ENCODE results near the gene FRAS1. TPM values are rescaled to one million over a fixed set of nuclear protein-coding genes. Genes with fewer than 3 reads are reported as not detected.

The FRAS1 gene
- total and polyA plus RNA-seq, 2 of the 8 experiments (the other 6 are each of a cell fraction or from before 2014, with no cell fraction given): 38.5 to 109 TPM

DNA sequence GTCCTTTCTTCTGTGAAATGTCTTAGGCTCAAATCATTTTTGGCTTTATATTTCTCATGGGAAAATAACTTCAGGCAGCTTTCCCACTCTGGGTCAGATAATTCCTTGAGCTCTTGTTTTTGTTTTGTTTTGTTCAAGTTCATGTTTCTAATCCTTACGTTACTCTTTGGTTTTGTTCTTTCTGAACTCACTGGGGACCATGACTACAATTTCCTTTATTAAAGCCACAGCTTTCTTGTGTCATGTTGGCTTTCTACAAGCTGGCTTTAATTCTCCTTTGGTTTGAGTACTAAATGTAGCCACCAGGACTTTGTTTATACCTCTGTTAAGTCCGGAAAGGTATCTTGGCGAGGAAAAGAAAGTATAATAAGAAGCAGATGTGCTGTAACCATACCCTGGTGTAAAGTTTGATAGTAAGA is 463.7 kb downstream of the FRAS1 start:
- no peak overlapping the region for H2BK5ac ChIP-seq (ENCODE audit: low read depth, low read length)
- TF ChIP-seq ASH2L (IDR thresholded peaks at IDR 0.05; ENCODE audit: low read length) (no peak), GTF2F1 (IDR thresholded peaks at IDR 0.05; ENCODE audit: borderline replicate concordance, low read depth, low read length) (no peak), NANOG (IDR thresholded peaks at IDR 0.05; ENCODE audit: insufficient read depth, low read depth, low read length, poor library complexity, severe bottlenecking) (no peak), KDM5A (IDR thresholded peaks at IDR 0.05; ENCODE audit: low read length) (no peak), POU5F1 (IDR thresholded peaks at IDR 0.05; ENCODE audit: low read depth, low read length) (no peak), RXRA (IDR thresholded peaks at IDR 0.05; ENCODE audit: insufficient read depth, low read depth, low read length) (no peak), POLR2A (IDR thresholded peaks at IDR 0.05; ENCODE audit: control extremely low read depth in 1 of 2, low read depth in 2 of 2, low read length in 2 of 2) (no peak), JUND (IDR thresholded peaks at IDR 0.05; ENCODE audit: low read length) (no peak), HDAC2 (IDR thresholded peaks at IDR 0.05; ENCODE audit: borderline replicate concordance in 1 of 2, low read depth in 2 of 2, low read length in 2 of 2) (no peak), CTBP2 (IDR thresholded peaks at IDR 0.05; ENCODE audit: borderline replicate concordance, insufficient read depth, insufficient read length, low read length) (no peak), RBBP5 (IDR thresholded peaks at IDR 0.05; ENCODE audit: borderline replicate concordance, low read depth, low read length) (no peak), MAFK (IDR thresholded peaks at IDR 0.05; ENCODE audit: low read depth, low read length) (no peak), CBX8 (IDR thresholded peaks at IDR 0.05; ENCODE audit: borderline replicate concordance, low read depth, low read length) (no peak), RNF2 (IDR thresholded peaks at IDR 0.05; ENCODE audit: borderline replicate concordance, low read depth, low read length, missing control alignments, poor library complexity, severe bottlenecking) (no peak)

More for the DNA sequence above, 463.7 kb downstream of the FRAS1 start:
- Histone ChIP-seq H3K27me3 (replicated peaks in 1 of 4; ENCODE audit: control insufficient read depth in 3 of 4, extremely low read depth in 1 of 4, insufficient read depth in 3 of 4, low read length in 3 of 4) (no peaks in the 10 kb centered on the region), H3K23ac (ENCODE audit: insufficient read length) (no peak overlapping the region), H4K91ac (replicated peaks; ENCODE audit: insufficient read length, low read length) (no peak overlapping the region), H2BK12ac (ENCODE audit: low read depth, low read length) (no peak overlapping the region), H3K79me2 (ENCODE audit: control insufficient read depth in 1 of 2, insufficient read depth in 2 of 2, low read length in 2 of 2) (no peaks in the 10 kb centered on the region), H2AK5ac (ENCODE audit: low read depth, low read length) (no peak overlapping the region), H4K8ac (ENCODE audit: extremely low read depth, insufficient read depth, low read length) (no peak overlapping the region), H3K9me3 (ENCODE audit: insufficient read depth in 2 of 2, low read depth in 1 of 2, low read length in 1 of 2) (no peaks in the 10 kb centered on the region), H3K36me3 (ENCODE audit: control insufficient read depth in 2 of 4, insufficient read depth in 4 of 4, low read length in 3 of 4) (peaks cover 4 to 65% (median 39%) of the 10 kb centered on the region in 4 experiments; a peak in 7 of 8 replicates), H2BK20ac (ENCODE audit: low read length) (no peak overlapping the region), H3K23me2 (ENCODE audit: low read depth, low read length) (no peaks in the 10 kb centered on the region), H3K4ac (replicated peaks; ENCODE audit: insufficient read length, low read depth, low read length) (no peak overlapping the region), H3K9ac (replicated peaks in 1 of 4; ENCODE audit: extremely low read depth in 1 of 4, low read depth in 3 of 4, low read length in 3 of 4) (no peak overlapping the region), H3K4me1 (replicated peaks in 1 of 4; ENCODE audit: control insufficient read depth in 3 of 4, insufficient read depth in 4 of 4, low read length in 3 of 4) (no peaks in the 10 kb centered on the region), H3K4me2 (ENCODE audit: insufficient read depth in 1 of 2, low read depth in 2 of 2, low read length in 2 of 2) (no peak overlapping the region), H4K20me1 (replicated peaks in 1 of 2; ENCODE audit: control insufficient read depth in 1 of 2, insufficient read depth in 2 of 2, low read length in 2 of 2) (no peaks in the 10 kb centered on the region), H4K5ac (ENCODE audit: insufficient read length, low read depth, low read length) (no peak overlapping the region), H2BK120ac (replicated peaks; ENCODE audit: low read depth, low read length) (no peak overlapping the region), H2BK15ac (ENCODE audit: low read length) (no peak overlapping the region), H3K4me3 (ENCODE audit: extremely low read depth in 1 of 4, insufficient read depth in 2 of 4, low read depth in 3 of 4, low read length in 4 of 4) (no peak overlapping the region), H3K18ac (ENCODE audit: extremely low read depth, low read length) (no peak overlapping the region), H3K56ac (replicated peaks; ENCODE audit: insufficient read length, low read depth, low read length) (no peak overlapping the region), H3K79me1 (ENCODE audit: low read depth, low read length) (no peaks in the 10 kb centered on the region), H3K14ac (ENCODE audit: insufficient read length) (no peak overlapping the region), H3K27ac (ENCODE audit: low read depth, low read length) (no peak overlapping the region), H2AFZ (ENCODE audit: low read length) (no peak overlapping the region)
- ChIA-PET POLR2A (ENCODE audit: partially characterized antibody) (interaction anchor here (0.9 kb wide), 1 partner anchor 11 kb away, joined by 3 read pairs; no protein-coding TSS in a partner anchor), CTCF (ENCODE audit: partially characterized antibody) (no interaction called here)
- WGBS, 2 experiments (ENCODE audit: extremely low coverage in 1 of 2, insufficient coverage in 1 of 2, insufficient read length in 1 of 2, insufficient replicate concordance in 2 of 2, low coverage in 1 of 2, low lambda C conversion rate in 2 of 2, missing lambda C conversion rate in 1 of 2): 86% methylated on average over 3 of the region's 3 CpGs; no CpG with 5 or more reads in 1 of the 2 experiments
- FAIRE-seq: no peak
- DNase-seq (ENCODE audit: low read depth in 1 of 2, low spot score in 2 of 2): no peak

Measured in H1 (cell line).